Right ventricle myocardium superior (tissue), 1 donor: Measurements from ENCODE around the gene FBXW5. TPM values are rescaled to one million over a fixed set of nuclear protein-coding genes. Genes with fewer than 3 reads are reported as not detected.

Experiments used
- ATAC-seq: fragments of 200-7000 bp; cut with Tn5 transposase; one replicate; pipeline ENCODE4 v1.9.1; 2020; ENCODE audit warnings: mild to moderate bottlenecking; ENCODE audit not compliant: poor library complexity
- DNase-seq: peaks from one replicate; pipeline ENCODE4 v3.0.0-alpha.2; 2020
- intact Hi-C: fragments of 100-400 bp; cut with DNase I; formaldehyde crosslinking; loops from one replicate; pipeline ENCODE4 v1.11.2; 2022
- total RNA-seq: library from RNA; stranded (reverse); fragmentation: NEBNext Ultra II Directional; extraction: Animal tissue kit (Norgen Biotek cat#: 25700); gene quantifications from one replicate; pipeline ENCODE4 v1.2.1, GENCODE V29; 2021
- donor health status: DM: no; HTN: yes; CAD: no; lungs with severe emphysema.

The FBXW5 gene
- total RNA-seq, 1 donor from 2014 or later = 142 TPM

GRCh38 chr9:136925414-136926153 lies 19.0 kb downstream of the FBXW5 start:
- intact Hi-C loops = no loop called here
- ATAC-seq = no peak
- DNase-seq = no peak

DNA sequence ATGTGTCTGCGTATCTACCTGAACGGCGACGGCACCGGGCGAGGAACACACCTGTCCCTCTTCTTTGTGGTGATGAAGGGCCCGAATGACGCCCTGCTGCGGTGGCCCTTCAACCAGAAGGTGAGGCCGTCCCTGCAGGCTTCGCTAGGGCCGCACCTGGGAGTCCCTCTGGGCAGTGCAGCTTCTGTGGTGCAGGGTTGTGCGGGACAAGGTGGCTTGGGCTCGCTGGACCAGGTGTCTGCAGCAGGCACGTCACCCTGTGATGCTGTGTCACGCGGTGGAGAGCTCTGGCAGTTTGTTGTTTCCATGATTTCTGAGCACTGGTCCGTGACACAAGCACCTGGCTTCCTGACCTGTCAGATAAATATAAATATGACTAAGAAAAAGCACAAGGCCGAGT lies 20.7 kb downstream of the FBXW5 start:
- intact Hi-C loops = no loop called here
- DNase-seq (no peak), ATAC-seq (no peak)

DNA sequence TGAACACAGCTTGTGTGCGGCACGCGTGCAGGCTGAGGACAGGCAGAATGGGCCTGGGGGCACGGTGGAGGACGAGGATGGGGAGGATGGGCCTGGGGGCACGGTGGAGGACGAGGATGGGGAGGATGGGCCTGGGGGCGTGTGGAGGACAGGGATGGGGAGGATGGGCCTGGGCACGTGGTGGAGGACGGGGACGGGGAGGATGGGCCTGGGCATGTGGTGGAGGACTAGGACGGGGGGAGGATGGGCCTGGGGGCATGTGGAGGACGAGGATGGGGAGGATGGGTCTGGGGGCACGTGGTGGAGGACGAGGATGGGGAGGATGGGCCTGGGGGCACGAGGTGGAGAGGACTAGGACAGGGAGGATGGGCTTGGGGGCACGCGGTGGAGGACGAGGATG lies 22.0 kb downstream of the FBXW5 start:
- intact Hi-C loops = no loop called here
- DNase-seq (no peak), ATAC-seq (no peak)

DNA sequence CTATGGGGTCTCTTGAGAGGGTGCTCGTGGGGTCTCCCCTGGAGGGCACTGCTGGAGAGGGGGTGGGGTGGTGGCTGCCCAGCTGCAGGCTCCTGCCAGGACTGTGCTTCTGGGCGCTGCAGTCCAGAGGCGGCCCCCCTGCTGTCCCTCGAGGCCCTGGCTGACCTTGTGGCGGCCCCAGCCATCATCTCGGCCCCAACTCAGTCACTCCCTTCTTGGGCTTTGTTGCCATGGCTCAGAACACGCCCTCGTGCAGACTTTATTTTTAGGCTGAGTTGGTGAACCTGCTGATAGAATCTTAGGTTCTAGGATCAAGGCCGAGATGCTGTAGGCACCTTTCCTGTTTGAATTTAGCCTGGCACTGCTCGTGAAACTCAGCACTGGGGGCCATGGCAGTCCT lies 22.8 kb downstream of the FBXW5 start:
- intact Hi-C loops = no loop called here
- peak; percentile 84 for ATAC-seq
- peak; percentile 66 for DNase-seq

DNA sequence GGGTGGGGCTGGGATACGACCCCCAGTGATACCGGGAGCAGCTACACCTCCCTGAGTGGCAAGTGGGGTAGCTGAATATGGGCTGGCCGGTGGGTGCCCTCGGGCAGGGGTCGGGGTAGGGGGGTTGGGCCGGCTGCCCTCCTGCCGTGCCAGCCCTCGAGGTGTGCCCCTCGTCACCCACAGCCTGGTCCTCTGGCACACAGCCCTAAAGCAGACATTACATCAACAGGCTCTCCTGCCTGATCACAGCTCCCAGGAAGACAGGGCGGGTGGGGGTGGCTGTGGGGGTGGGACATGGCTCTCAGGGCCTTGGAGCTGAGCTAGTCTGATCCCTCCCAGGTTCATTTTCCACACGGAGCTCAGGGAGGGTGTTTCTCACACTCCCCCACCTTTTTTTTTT lies 23.2 kb downstream of the FBXW5 start:
- ATAC-seq (peak; percentile 52), DNase-seq (no peak)
- intact Hi-C loops = no loop called here

GRCh38 chr9:136920734-136921231 lies 23.8 kb downstream of the FBXW5 start:
- DNase-seq (no peak), ATAC-seq (no peak)
- intact Hi-C loops = no loop called here

GRCh38 chr9:136920069-136920468 lies 24.5 kb downstream of the FBXW5 start:
- no peak for ATAC-seq
- DNase-seq = no peak
- intact Hi-C loops = no loop called here

DNA sequence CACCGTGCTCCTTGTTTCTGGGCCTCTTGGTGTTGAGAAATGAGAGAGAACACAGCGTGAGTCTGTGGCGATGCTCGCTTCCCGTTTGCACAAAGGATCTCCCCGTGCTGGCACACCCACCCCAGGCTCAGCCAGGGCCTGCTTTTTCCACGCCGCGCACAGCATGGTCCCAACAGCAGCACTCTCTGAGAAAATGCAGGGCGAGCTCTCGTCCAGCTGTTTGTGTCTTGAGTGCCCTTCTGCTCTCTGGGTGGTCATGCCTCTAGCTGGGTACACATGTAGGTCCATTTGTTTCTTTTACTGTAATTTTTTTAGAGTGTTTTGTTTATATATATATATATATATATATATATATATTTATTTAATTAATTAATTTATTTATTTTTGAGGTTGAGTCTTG lies 26.6 kb downstream of the FBXW5 start:
- DNase-seq (no peak), ATAC-seq (no peak)
- intact Hi-C loops = no loop called here

DNA sequence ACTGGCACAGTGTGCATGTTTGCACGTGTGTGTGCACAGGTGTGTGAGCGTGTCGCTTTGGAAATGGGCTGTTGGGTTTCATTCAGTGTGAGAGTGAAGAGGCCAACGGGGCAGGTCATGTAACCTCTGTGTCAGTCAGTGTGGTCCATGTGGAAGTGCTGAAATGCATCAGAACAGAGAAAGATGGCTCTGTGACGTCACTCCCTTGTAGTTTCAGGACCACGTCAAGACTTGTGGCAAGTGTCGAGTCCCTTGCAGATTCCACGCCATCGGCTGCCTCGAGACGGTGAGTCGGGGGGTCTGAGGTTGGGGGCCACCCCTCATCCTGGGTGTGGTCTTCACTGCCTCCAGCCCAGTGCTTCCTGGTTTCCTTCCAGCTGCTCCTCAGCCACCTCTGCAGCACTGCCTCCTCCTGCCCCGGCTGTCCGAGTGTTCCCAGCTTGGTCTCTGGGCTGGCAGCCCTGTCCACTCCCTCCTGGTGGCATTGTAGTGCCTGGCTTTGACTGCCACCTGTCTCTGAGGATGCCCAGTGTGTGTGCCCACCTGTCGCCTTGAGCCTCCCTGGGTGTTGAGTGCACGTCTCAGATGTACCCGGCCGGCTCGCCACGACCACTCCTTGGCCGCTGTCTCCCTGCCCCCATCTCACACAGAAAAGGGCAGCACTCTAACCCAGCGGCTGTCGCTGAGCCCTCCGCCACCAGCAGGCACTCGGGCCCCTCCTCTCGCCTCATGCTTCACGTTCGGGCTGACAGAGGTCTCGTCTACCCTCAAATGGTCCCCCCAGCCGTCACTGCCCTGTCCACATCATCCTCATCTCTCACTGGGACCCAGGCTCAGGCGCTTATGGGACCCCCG lies 28.0 kb downstream of the FBXW5 start:
- intact Hi-C loops = no loop called here
- ATAC-seq (no peak), DNase-seq (no peak)

DNA sequence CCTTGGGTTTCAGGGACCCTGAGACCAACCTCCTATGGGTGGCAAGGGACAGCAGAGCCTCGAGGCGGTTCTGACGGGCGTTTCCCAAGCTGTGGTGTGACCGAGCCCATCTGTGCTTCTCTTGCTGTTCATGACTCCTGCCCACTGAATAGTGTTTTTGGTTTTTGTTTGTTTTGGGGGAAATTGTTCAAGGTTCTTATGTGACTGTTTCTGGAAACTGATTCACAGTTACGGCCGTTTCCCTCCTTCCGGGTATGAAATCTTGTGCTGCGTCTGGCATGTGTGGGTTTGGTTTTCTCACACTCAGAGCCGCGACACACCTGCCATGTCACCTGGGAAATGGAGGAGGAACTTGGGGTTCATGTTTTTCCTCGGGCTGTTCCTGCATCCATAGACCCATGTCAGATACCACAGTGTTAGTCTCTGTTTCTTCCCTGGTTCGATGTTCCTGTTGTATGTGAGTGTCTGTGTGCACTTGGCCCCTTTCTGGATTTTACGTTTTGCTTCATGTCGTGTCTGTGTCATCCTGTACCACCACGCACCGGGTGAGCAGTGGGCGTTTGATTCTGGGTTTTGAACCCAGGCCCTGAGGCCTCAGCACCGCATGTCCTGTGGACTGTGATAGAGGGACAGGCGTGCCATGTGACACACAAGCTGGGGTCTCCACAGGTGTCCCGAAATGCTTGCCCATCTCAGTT lies 28.8 kb downstream of the FBXW5 start:
- intact Hi-C loops = no loop called here
- ATAC-seq = no peak
- no peak for DNase-seq

DNA sequence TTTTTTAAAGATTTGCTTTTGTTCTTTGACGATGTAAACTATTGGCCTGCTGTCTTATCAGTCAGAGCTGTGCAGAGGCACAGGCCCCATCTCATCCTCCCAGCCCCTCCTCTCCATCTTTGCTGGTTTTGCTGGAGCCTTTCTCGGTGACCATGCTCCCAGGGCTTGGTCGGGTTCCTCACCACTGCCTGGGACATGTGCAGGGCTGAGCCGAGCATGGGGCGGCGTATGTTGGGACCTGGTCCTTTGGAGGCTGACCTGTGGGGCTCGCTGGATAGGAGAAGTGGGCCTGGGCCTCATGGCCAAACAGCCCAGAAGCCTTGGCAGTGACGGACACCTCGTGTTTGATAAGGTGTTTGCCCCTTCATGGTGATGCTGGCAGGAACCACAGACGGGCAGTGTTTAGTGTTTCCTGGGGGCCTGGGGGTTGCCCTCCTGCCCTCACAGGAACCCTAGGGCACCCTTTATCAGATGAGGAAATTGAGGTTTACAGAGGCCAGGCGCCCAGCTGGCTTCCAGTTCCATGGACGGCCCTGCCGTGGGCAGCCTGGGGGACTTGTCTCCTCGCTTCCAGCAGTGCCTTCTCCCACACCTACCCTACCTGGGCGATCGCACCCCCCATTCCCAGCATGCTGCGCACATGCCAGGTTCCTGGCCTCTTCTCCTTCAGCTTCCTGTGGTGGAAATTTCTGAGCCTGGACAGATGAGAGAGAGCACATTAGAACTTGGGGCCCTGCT lies 30.7 kb downstream of the FBXW5 start:
- DNase-seq = no peak
- intact Hi-C loops = no loop called here
- no peak for ATAC-seq

DNA sequence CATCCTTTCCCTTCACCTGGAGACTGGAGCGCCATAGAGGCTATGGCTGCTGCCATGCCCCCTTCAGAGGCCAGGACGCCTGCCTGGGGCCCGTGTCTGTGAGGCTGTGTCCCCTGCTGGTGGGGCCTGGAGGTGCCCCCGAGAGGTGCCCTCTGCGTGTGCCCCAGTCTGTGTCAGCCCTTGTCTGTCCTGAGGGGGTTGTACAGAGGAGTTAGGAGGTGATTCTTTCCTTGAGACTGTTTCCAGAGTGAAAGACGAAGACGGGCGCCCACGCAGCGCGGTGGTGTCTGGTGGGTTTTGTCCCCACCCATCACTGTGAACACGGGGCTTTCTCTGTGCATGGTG lies 33.7 kb downstream of the FBXW5 start:
- ATAC-seq (no peak), DNase-seq (no peak)
- intact Hi-C loops = no loop called here

DNA sequence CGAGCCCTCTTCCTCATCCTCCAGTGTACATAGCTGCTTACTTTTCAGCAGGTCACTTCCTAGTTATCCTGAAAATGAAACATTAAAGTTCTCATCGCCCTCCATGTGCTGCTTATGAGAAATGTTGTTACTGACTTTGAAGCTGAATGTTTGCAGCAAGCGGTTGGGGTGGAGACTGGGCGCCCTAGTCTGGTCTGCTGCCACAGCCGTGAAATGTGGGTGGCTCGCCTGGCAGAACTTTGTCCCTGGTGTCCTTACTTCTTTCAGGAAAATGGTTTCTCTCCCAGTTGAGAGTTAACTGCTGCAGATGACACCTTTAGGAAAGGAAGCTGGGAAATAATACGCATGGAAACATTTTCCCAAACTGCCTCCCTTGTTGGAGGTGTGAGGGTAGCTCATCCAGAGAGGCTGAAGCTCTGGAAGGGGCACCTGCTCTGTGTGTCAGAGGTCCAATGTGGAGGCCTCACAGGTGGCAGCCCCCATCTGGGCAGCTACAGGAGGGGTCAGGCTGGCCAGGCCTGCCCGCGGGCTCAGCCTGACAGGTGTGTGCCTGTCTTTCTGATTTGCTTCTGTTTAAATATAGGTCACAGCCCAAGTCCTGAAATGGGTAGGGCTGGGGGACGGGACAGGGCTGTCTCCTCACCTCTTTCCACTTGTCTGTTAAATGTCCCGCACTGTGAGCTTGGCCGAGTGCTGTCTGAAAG lies 34.2 kb downstream of the FBXW5 start:
- intact Hi-C loops = no loop called here
- no peak for ATAC-seq
- DNase-seq = no peak

- intact Hi-C loops = no loop called here
- DNase-seq = no peak
- no peak for ATAC-seq
Measured at GRCh38 chr9:136907011-136907914, 37.3 kb downstream of the FBXW5 start.

DNA sequence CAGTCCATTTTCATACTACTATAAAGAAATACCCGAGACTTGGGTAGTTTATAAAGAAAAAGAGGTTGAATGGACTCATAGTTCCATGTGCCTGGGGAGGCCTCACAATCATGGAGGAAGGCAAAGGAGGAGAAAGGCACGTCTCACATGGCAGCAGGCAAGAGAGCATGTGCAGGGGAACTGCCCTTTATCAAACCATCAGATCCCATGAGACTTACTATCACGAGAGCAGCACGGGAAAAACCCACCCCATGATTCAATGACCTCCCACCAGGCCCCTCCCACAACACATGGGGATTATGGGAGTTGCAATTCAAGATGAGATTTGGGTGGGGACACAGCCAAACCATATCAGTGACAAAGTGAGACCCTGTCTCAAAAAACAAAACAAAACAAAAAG lies 38.3 kb downstream of the FBXW5 start:
- intact Hi-C loops = no loop called here
- no peak for DNase-seq
- no peak for ATAC-seq

DNA sequence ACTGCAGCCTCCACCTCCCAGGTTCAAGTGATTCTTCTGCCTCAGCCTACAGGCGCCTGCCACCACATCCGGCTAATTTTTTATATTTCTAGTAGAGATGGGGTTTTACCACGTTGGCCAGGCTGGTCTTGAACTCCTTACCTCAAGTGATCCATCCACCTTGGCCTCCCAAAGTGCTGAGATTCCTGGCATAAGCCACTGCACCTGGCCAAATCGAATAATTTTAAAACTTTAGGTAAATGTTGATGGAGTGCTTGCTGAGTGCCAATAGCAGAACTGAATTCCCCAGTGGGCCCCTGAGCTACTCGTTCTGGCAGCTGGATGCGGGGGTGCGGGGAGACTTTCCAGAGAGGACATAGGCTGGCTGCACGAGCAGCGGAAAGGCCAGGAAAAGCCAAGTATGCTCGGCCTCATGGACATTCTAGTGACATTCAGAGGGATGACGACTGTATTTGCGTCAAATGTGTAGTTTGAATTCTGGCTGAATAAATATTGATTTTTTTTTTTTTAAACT lies 41.4 kb downstream of the FBXW5 start:
- DNase-seq (peak; percentile 58), ATAC-seq (peak; percentile 47)
- intact Hi-C loops = no loop called here

DNA sequence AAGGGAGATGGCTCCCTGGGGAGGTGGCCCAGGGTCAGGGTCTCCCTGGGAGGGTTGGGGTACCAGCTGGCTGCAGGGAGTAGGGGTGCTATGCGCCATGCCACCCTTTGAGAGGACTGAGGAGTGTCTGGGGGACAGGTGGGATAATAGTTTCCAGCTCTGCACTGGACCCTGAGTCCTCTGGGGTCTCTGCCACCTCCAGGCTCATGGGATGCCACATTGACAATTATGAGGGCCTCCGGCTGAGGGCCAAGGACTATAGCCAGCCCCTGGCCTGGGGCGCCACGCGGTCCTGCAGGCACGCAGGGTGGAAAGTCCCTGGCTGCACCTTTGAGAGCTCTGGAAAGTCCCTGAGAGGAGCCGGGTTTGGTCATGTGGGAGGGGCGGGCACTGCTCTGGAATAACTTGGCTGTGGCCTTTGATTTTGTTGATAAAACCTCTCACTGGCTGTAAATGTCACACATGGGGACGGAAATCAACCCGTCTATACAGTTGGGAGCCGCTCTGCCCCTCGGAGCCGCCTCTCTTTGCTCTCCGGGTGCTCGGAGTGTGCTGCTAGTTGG lies 42.2 kb downstream of the FBXW5 start:
- intact Hi-C loops = no loop called here
- ATAC-seq (peak; percentile 91), DNase-seq (peak; percentile 74)
